Stimulated activated CD4-positive, alpha-beta T cell treated with anti-CD3 and anti-CD28 coated beads, Interleukin-4, amount 100 ng/mL, for 48 hours (primary cell): ENCODE results near the gene FHAD1.

ENCODE experiments used
- DNase-seq, 2 donors: peaks; one replicate each; pipeline ENCODE4 v3.0.0-alpha.2; 2020; ENCODE audit warnings: low read depth in 2 of 2

The FHAD1 gene

DNA sequence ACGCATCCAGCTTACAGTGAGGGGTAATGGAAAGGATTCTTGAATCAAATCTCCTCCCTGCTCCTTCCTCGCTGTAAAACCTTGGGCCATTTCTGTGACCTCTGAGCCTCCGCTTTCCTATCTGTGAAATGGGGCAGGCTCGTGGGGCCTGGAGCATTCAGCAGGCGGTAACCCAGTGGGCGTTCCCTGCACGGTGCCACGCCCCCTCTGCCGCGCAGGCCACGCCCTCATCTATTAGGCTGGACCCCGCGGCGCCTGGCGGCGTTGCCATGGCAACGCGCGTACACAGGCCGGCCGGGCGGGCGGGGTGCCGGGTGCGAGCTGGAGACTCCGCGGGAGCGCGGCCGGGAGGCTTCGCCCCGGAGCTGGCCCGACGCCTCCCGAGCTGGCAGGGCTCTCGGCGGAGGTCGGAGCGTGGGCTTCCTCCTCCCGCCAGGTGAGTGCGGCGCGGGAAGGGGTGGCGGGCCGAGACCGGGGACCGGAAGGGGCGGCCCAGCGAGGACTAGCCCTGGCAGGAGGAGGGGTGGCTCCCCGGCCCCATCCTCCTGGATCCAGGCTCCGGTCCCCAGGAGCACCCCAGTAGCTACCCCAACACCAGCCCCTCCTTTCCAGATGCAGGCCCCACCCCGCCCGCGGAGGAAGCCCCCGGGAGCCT is at the start of gene FHAD1:
TSS of gene FHAD1 (plus strand) at position 264 of the 655 bp plus-strand sequence. CDS start 4,562 bp downstream, outside the sequence.
- DNase-seq = peak; percentile 37 to 44

DNA sequence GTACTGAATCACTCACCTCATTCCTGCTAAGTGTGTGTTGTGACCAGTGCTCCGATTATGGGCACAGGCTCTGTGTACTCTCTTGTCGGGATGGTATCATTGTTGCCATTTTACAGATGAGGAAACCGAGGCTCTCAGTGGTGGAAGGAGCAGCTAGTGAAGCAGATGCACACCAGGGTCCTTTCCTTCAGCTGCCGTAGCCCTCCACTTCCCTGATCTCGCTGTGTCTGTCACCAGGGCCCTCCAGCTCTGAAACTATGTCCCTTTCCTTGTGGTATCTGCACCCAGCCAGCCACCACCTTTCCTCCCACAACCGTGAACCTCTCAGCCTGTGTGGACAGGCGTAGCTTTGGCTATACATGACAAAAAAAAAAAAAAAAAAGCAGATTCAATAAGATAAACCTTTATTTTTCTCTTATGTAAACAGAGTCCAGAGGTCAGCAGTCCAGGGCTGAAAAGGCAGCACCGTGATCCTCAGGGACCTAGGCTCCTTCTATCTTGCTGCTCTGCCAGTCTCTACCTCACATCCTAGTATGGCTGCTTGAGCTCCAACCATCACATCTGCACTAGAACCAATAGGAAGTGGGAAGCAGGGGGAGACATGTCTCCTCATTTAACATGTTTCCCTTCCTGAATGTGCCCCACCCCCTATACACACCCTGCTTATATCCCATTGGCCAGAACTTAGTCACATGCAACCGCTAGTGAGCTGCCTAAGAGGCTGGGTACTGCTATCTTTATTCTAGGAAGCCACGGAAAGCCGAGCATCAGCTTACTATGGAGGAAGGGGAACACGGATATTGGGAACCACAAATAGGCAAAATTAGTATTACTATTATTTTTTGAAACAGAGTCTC is 49.2 kb upstream of the FHAD1 start:
- DNase-seq = no peak

DNA sequence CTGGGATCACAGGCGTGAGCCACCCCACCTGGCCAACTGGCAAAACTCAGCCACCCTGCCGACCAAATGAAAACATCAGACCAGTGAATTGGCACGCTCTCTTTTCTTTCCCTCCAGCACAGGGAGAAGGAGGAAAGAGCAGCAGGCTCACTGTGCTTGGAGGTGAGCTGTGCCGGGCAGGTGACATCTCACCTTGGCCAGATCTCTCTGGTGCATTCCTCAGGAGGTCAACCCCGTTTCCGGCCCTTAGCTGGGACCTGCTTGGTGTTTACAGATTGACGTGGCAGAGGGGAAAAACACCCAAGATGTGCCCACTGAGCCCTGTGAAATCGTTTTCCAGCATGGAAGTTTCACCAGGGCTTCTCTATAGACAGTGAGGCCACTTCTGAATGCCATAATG is 48.3 kb upstream of the FHAD1 start:
- DNase-seq = no peak

DNA sequence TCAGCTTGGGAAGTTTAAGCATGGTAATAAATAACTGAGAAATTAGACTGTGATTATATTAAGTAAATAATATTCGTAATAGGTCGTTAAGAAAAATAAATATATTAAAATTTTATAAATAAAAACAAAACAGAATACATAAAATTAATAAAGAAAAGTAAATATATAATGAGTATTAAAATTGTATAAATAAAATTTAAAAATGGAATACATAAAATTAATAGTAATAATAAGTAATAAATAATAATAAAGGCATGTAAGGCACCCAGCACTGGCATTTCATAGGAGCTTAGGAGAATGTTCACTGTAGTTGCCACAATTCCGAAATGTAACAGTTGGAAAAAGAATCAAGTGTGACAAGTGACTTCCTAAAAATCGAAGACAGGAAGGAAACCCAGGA is 45.8 kb upstream of the FHAD1 start:
- DNase-seq = no peak

DNA sequence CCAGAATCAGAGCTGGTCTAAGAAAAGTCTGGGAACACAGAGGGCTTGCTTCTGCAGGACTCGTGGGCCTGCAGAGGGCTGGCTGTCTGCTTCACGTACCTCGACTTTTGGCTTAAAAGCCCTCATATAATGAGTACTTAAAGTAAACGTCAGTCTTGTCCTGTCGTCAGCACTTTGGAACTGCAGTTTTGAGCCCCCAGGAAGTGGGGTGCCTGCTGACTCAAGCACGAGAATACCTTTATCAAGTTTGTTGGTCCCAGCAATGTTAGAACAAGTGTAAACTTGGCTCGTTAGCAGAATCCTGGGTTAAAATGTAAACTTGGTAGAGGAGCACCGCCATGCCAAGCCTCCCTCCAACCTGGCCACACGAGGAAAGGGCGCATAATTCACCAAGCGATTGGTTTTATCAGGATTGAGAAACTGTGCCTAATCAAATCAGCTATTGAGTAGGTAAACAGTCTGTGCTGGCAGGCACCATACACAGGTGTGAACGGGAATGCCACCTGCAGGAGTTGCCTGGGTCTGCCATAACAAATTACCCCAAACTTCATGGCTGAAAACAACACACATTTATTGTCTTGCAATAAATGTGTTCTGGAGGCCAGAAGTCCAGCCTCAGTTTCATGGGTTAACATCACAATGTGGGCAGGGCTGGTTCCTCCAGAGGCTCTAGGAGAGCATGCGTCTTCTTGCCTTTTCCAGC is 45.0 kb upstream of the FHAD1 start:
- DNase-seq = no peak

DNA sequence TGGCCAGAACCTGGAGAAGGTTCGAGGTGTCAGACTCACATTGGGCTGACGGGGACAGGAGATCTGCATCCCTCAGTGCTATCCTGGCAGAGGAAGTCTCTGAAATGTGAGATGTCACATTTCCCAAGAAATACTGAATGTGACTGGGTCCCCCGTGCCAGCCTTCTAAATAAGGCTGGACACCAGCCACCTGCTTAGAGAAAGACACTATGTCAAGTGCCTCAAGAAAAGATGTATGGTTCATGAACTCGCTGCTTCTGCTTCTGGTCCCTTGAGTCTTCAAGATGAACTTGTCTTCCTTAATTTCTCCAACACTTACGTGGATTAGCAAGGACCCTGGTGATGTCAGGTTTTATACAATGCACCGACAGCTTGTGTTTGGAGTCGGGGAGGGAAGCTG is 42.1 kb upstream of the FHAD1 start:
- DNase-seq = no peak

DNA sequence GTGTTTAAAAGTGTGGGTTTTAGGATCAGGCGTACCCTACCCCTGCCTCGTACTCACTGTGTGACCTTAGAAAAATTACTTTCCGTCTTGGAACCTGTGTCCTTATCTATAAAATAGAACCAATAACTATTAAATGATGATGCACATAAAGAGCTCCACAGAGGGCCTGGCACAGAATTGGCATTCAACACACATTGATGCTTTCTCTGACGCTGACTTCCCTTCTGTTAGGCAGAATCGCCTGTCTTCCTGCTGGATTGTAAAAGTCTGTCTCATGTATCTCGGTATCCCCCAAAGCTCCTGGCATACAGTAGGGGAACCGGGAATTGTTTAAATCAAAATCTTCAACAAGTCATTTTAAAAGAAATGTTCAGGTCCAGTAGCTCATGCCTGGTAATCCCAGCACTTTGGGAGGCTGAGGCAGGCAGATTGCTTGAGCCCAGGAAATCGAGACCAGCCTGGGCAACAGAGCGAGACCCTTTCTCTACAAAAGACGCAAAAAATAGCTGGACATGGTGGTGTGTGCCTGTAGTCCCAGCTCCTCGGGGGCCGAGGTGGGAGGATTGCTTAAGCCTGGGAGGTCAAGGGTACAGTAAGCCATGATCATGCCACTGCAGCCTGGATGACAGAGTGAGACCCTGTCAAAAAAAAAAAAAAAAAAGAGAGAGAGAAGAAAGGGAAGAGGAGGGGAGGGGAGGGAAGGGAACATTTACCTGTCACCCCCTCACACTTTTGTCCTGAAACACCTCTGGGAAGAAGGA is 41.3 kb upstream of the FHAD1 start:
- no peak for DNase-seq

DNA sequence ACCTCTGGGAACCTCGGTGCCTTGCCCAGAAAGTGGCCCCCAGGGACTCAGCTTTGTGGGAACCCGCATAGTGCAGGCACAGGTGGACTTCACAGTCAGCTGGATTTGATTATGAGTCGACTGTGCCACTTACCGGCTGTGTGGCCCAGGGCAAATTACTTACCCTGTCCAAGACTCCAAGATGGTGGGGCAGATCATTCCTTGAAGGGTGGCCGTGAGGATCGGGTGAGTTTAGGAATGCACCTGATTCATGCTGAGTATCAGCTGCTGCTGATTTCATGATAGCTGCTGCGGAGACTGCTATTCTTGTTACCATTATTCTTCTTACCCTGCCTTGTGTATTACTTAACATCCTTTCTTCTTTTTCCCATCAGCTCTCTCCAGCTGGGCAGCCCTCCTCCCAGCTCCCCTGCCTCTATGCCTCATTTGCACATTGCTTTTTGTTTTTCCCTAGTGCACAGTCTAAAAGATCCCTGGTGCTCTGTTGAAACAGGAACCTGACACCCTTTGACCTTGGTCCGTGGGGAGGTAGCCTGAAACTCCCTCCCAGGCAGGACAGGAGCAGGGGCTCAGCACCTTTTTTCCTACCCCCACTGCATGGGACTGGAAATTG is 40.5 kb upstream of the FHAD1 start:
- DNase-seq = no peak

DNA sequence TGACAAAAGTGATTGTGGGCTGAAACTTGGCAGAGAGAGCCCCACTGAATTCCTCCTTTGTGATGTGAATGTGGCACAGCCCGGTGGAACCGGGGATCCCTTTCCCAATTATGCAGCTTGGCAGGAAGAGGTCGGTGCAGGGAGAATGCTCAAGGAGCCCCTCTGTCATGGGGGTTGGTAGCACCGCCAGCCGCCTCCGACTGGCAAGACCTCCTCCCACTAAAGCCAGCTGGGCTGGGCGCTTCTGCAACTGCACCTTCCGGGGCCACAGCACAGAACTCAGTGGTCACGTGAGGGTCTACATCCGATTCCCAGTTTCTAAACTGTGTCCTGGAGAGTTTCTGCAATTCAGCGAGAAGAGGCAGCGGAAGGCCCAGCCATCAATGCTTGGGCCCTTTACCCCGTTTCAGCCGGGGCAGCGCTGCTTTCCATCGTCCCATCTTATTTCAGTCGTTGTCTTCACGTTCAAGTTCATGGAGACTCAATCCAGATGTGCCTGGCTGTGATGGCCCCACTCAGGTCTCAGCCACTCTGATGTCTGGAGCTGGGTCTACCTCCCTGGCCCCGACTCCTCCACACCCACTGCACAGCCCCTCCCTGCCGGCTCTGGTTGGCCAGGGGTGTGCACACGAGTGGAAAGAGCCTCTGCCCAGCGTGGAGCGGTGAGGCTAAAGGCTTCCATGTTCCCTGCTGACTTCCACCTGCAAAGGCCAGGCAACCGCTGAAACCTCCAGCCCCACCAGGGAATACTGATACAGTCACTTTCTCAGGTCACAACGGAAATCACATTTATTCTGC is 39.8 kb upstream of the FHAD1 start:
- no peak for DNase-seq

DNA sequence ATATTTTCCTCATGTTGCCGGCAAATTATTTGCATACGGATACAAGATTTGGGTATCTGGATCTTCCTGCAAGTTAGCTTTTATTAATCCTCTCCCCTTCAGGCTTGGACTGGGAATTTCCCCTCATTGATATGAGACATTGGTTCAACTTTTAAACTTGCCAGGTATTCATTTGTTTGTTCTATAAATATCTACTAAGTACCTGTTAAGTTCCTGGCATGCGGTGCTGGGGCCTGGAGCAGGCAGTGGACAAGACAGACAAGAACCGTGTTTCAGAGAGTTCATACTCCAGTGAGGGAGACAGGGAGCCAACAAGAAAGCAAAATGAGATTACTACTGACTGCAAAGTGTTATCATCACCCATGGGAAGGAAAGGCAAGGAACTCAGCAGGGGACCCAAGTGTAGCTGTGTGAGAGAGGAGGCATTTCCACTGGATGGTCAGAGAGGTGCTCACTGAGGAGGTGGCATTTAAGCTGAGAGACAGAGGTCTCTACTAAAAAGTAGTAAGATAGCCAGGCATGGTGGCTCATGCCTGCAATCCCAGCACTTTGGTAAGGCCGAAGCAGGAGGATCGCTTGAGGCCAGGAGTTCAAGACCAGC is 39.1 kb upstream of the FHAD1 start:
- no peak for DNase-seq

DNA sequence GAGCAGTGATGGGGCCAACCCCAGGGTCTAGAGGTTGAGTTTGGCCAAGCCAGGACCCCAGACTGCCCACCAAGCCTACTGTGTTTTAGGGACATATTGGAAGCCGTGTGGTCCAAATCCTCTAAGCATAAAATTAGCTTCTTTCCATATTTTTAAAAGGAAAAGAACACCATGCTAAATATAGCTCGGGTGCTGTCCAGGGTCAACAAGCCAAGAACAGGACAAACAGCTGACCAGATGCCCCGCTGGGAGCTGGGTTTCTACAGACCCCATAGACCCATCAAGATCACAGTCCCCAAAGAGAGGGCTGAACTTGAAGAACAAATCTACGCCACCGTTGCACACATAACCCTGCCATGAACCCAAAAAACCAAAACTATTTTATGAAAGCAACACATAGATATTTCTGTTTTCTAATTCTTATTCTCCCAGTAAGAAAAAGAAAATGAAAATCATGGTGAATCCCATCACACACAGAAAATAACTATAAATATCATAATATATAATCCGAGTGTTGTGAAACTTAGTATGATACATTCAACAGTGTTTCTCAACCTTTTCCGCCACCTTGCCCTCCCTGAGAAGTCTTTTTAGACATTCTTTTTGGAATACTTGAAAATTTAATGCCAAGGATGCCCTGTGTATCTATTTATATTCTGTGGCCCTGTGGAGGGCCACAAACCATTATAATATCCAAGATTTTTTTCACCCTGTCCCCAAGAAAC is 36.2 kb upstream of the FHAD1 start:
- DNase-seq = no peak

DNA sequence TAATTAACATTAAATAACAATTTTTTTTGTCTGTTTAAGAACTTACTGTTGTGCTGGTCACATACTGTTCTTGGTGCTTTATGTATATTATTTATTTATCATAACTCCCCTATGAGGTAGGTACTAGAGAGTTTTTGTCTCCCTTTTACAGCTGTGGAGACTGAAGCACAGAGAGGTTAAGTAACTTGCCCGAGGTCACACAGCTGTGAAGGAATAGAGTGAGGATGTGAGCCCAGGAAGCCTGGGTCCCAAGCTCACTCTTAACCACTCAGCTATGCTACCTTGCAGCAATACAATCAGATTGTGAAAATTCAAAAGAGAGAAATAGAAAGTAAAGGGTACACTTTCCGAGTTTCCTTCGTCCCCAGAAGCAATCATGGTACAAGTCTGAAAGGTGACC is 35.6 kb upstream of the FHAD1 start:
- DNase-seq = no peak

DNA sequence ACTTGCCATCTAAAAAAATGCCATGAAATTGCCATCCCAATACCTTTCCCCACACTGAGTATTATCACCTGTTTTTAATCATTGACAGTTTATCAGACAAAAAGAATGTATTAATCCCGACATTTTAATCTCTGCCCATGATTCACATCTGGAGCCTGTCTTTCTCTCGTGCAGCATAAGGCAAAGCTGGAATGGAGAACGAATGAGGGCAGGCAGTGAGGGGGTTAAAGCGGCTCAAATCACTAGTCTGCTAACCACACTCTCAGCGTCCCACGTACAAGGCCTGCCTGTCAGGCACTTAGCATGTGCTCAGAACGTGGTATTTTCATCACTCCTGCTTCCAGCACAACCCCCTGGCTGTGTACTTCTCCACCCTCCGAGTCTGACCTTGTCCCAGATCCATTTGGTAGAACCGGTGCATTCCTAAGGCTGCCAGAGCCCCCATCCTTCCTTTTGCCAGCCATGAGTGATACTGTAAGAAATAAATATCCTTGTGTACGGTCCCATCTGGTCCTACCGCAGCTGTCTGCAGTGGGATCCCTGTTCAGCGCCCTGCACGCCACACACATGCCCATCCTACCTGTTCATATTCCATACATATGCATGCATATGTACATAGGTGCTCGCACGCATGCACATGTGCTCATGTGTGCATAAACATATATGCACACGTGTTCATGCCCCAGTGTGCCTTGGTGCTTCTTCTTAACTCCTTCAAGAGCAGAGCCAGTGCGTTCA is 34.6 kb upstream of the FHAD1 start:
- no peak for DNase-seq

DNA sequence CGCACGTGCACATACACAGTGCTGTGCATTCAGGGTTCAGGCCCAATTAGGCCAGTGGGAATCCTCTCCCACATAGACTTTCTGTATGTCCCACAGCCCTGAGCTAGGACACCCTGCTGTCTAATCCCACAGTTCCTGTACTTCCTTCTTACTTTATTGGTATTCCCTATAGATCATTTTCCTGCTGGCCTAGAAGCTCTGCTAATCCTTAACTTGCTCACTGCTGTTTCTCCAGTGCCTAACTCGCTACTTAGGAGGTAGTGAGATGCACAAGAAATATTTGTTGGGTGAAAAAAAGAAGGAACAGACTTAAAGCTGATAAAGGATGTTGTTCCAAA is 34.1 kb upstream of the FHAD1 start:
- no peak for DNase-seq

DNA sequence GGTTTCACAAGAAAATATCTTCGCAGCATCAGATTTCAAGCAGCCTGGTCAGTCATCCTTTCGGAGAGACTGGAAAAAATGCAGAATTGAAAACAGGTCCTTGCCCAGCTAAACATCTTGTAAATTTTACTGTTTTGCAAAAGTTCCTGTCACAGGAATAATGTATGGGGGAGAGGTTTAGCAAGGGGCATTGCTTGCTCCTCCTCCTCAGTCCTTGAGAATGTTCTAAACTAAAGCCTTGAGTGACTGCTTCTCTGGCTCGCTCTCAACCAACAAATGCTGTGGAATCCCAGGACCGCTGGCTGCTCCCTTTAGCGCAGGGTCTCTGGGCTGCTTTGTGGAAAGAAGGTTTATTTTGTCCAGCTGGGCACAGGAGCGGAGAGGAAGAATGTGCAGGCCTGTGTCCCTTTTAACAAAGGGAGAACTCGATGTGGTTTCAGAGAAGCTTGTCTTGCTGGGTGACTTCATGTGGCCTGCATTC is 33.6 kb upstream of the FHAD1 start:
- no peak for DNase-seq

DNA sequence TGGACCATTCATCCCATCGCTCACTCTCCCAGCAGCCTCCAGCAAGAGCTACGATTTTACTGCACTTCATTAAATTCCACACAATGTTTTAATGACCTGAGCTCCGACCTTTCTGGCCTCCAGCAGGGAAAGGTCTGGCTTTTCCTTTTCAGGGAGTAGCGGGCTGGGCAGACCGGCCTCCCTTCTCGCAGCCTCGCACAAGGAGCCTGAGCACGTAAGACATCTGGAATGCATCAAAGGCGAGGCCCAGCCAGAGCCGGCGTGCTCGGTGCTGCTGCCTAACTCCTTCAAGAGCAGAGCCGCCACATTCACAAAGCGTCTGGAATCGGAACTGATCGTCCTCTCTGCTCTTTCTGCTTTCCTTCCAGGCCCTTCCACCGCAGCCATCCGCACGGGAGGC is 32.5 kb upstream of the FHAD1 start:
- no peak for DNase-seq

DNA sequence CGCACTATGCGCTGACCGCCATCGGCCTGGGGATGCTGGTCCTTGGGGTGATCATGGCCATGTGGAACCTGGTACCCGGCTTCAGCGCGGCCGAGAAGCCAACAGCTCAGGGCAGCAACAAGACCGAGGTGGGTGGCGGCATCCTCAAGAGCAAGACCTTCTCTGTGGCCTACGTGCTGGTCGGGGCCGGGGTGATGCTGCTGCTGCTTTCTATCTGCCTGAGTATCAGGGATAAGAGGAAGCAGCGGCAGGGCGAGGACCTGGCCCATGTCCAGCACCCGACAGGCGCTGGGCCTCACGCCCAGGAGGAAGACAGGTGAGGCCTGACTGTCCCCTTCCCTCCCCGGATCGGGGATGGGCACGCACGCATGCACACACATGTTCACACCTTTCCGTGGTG is 31.9 kb upstream of the FHAD1 start:
- no peak for DNase-seq

DNA sequence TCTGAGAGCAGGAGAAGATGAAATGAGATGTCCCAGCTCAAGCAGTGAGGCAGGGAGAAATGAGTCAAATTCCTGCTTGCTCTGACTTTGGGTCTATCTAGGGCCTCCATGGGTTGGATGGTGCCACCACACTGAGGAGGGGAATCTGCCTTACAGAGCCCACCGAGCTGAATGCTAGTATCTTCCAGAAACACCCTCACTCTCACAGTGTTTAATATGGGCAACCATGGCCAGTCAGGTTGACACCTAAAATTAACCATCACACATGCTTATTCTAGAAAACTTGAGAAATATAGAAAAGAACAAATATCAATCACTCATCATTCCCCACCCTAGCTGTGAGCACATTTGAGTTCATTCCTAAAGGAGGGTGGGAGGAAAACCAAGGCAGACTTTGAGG is 29.4 kb upstream of the FHAD1 start:
- DNase-seq = no peak
